T-cell (primary cell): ENCODE data around the gene RILPL1. TPM values are rescaled to one million over a fixed set of nuclear protein-coding genes. Genes with fewer than 3 reads are reported as not detected.
"Not testable (repeated sequence)": the region's sequence is repeated elsewhere in the genome, so short reads cannot be mapped to it uniquely, and the experiment has no call there.

Experiments used
- ATAC-seq, 4 experiments: fragments of 200-7000 bp in 3 of 4; fragments of 150-1000 bp in 1 of 4; cut with Tn5 transposase; replicated peaks in 1 of 4; 1 replicate in 3 of 4; 2 replicates in 1 of 4; pipeline ENCODE4 v1.10.0; 2021; ENCODE audit warnings: moderate library complexity in 3 of 4, mild to moderate bottlenecking in 2 of 4, moderate number of reproducible peaks in 1 of 4
- CTCF ChIA-PET, 2 donors: fragments of 300-600 bp; sonication (Branson Sonifier 250); formaldehyde crosslinking; loops; one replicate each; lab custom pipeline; 2022; ENCODE audit warnings: antibody characterized with exemption in 2 of 2; lab: Charles Lee
- POLR2A ChIA-PET, 2 donors: fragments of 300-600 bp; sonication (Branson Sonifier 250); formaldehyde crosslinking; loops; one replicate each; lab custom pipeline; 2022; ENCODE audit warnings: antibody characterized with exemption in 2 of 2; lab: Charles Lee
- DNase-seq, 35 experiments: peaks; one replicate each; pipeline versions ENCODE4 v3.0.0 to v3.0.0-alpha.2; 2013 to 2023
- H3K27ac ChIP-seq: one replicate; pipeline ENCODE4 v1.5.1; 2013; ENCODE audit warnings: low read length
- H3K27me3 ChIP-seq, 2 experiments: replicated peaks in 1 of 2; 1 replicate in 1 of 2; 2 replicates in 1 of 2; pipeline versions ENCODE4 v1.6.1 to v1.7.0; 2013; ENCODE audit warnings: low read length in 1 of 2, mixed read lengths in 1 of 2; ENCODE audit not compliant: control insufficient read depth in 2 of 2, insufficient read depth in 2 of 2; ENCODE audit errors: extremely low read depth in 1 of 2
- H3K36me3 ChIP-seq, 2 donors: 1 replicate in 1 of 2; 2 replicates in 1 of 2; pipeline versions ENCODE4 v1.6.1 to v1.7.0; 2013; ENCODE audit warnings: low read length in 1 of 2; ENCODE audit not compliant: control insufficient read depth in 2 of 2, insufficient read depth in 1 of 2; ENCODE audit errors: extremely low read depth in 1 of 2
- H3K4me1 ChIP-seq, 2 experiments: 1 replicate in 1 of 2; 2 replicates in 1 of 2; pipeline versions ENCODE4 v1.6.1 to v1.7.0; 2013; ENCODE audit warnings: low read length in 2 of 2, mixed read lengths in 1 of 2; ENCODE audit not compliant: insufficient read depth in 2 of 2, control insufficient read depth in 1 of 2; ENCODE audit errors: extremely low read depth in 1 of 2
- H3K4me3 ChIP-seq, 2 donors: 1 replicate in 1 of 2; 2 replicates in 1 of 2; pipeline versions ENCODE4 v1.5.1 to v1.7.0; 2013; ENCODE audit warnings: mild to moderate bottlenecking in 2 of 2, low read length in 1 of 2, moderate library complexity in 1 of 2; ENCODE audit not compliant: control insufficient read depth in 1 of 2; ENCODE audit errors: extremely low read depth in 1 of 2
- H3K9me3 ChIP-seq: 2 replicates; pipeline ENCODE4 v1.7.0; 2013
- H3K27ac Mint-ChIP-seq, 2 donors: one replicate each; pipeline ENCODE4 v1.8.0; 2020 to 2021; ENCODE audit warnings: mild to moderate bottlenecking in 2 of 2, mixed read lengths in 2 of 2
- H3K27me3 Mint-ChIP-seq, 2 donors: one replicate each; pipeline ENCODE4 v1.8.0; 2021 to 2022; ENCODE audit warnings: mixed read lengths in 2 of 2
- H3K36me3 Mint-ChIP-seq: one replicate; pipeline ENCODE4 v1.8.0; 2021; ENCODE audit warnings: mixed read lengths
- H3K4me1 Mint-ChIP-seq, 3 donors: one replicate each; pipeline ENCODE4 v1.8.0; 2020 to 2022; ENCODE audit warnings: mixed read lengths in 3 of 3, mild to moderate bottlenecking in 1 of 3
- H3K4me3 Mint-ChIP-seq, 3 donors: one replicate each; pipeline ENCODE4 v1.8.0; 2020 to 2022; ENCODE audit warnings: mild to moderate bottlenecking in 3 of 3, mixed read lengths in 3 of 3, moderate library complexity in 3 of 3
- H3K9me3 Mint-ChIP-seq, 3 donors: one replicate each; pipeline ENCODE4 v1.8.0; 2020 to 2022; ENCODE audit warnings: mixed read lengths in 3 of 3
- WGBS: methylation state at CpG from one replicate; pipeline ENCODE4 v1.1.5; 2013; ENCODE audit warnings: missing lambda C conversion rate; ENCODE audit not compliant: insufficient coverage; 5-methylcytosine and 5-hydroxymethylcytosine counted together
- total RNA-seq, 35 experiments: library from RNA in 6 of 35; stranded (reverse) in 6 of 35; fragments of 120-200 nt in 1 of 35; gene quantifications; one replicate each; pipeline versions ENCODE4 v1.2.1 to v1.2.4 and lab custom pipeline; 2013 to 2026

The RILPL1 gene
- total RNA-seq, 5 donors from 2014 or later (not counting 1 experiment from before 2014, with no cell fraction given): 2.8 to 8.9 (median 6.1) TPM

DNA sequence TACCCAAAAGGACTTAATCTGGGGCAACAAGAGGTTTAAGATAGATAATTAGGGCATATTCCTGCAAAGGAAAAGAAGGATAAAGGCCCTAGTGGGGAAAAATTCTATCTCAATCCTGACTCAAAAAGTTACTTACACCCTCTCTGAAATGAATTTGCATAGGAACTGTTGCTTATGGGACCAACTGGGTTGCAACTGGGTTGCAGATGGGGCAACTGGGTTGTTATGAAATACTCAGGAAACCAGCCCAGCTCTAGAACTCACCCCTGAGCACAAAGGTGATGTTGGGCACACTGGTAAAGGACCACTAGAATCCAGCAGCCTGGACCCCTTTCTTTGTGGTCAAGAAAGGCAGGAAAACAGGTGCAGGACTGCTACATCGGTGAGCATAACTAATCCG, 17.2 kb upstream of the RILPL1 start:
- H3K4me1 ChIP-seq: no peaks in the 10 kb centered on the region
- H3K4me3 ChIP-seq: no peak overlapping the region
- Mint-ChIP-seq H3K4me1 (no peaks in the 10 kb centered on the region), H3K27ac (no peak overlapping the region), H3K9me3 (no peaks in the 10 kb centered on the region), H3K27me3 (peaks cover 0 to 7% of the 10 kb centered on the region in 2 donors), H3K4me3 (no peak overlapping the region), H3K36me3 (no peaks in the 10 kb centered on the region)
- no peaks in the 10 kb centered on the region for H3K36me3 ChIP-seq
- POLR2A ChIA-PET: no interaction called here
- WGBS: 86% methylated on average over 2 of the region's 2 CpGs
- H3K27ac ChIP-seq: no peak overlapping the region
- H3K9me3 ChIP-seq: no peaks in the 10 kb centered on the region
- no peak for ATAC-seq
- CTCF ChIA-PET: no interaction called here
- no peak for DNase-seq
- peaks cover 0 to 8% of the 10 kb centered on the region in 2 experiments for H3K27me3 ChIP-seq

DNA sequence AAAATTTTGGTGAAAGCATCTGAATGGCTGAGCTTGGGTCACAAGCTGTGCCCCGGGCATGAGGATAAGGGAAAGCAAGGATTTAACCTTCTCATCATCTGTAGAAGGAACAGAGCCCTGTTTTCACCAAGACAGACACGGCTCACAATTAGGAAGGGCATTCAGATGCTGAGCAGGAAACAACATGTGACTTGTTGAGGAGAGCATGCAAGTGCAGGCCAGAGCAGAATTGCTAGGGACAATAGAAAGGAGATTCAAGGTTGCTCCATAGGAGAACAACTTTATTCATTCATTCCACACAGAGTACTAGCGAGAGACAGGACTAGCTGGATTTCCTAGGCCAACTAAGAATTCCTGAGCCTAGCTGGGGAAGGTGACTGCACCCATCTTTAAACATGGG, 14.6 kb upstream of the RILPL1 start:
- ChIA-PET POLR2A (no interaction called here), CTCF (interaction anchor here in 1 of 2 donors (0.7 kb wide), 1 partner anchor 182 kb away, joined by 9 read pairs; no protein-coding TSS in a partner anchor)
- H3K4me1 ChIP-seq: no peaks in the 10 kb centered on the region
- Mint-ChIP-seq H3K36me3 (no peaks in the 10 kb centered on the region), H3K4me3 (no peak overlapping the region), H3K27me3 (peaks cover 0 to 7% of the 10 kb centered on the region in 2 donors), H3K9me3 (no peaks in the 10 kb centered on the region), H3K4me1 (no peaks in the 10 kb centered on the region), H3K27ac (no peak overlapping the region)
- H3K27me3 ChIP-seq: peaks cover 0 to 8% of the 10 kb centered on the region in 2 experiments
- DNase-seq (no peak), ATAC-seq (no peak)
- no CpG with 5 or more reads among the region's 3 CpGs for WGBS
- H3K4me3 ChIP-seq: no peak overlapping the region
- H3K27ac ChIP-seq: no peak overlapping the region
- H3K9me3 ChIP-seq: no peaks in the 10 kb centered on the region
- H3K36me3 ChIP-seq: no peaks in the 10 kb centered on the region

DNA sequence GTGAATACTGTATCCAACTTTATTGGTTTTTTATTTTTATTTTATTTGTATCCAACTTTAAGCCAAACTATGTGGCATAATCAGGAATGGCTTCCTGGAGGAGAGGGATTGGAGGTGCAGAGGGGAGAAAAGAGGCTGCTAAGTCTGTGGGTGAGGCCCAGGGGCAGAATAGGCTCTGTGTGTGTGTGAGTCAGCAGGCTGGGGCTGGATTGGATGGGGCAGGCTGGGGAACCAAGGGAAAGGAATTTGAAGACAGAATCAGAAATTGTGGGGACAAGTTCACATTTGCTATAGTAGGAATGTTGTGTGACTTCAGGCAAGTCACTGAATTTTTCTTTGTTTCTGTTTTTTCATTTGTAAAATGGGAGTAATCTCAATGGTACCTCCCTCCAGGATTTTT, 12.8 kb upstream of the RILPL1 start:
- Mint-ChIP-seq H3K36me3 (no peaks in the 10 kb centered on the region), H3K4me1 (no peaks in the 10 kb centered on the region), H3K27ac (peak overlapping the region in 1 of 2 donors; percentile 19), H3K4me3 (no peak overlapping the region), H3K9me3 (no peaks in the 10 kb centered on the region), H3K27me3 (peaks cover 0 to 7% of the 10 kb centered on the region in 2 donors)
- POLR2A ChIA-PET: no interaction called here
- peaks cover 0 to 8% of the 10 kb centered on the region in 2 experiments for H3K27me3 ChIP-seq
- H3K4me3 ChIP-seq: no peak overlapping the region
- no peak for DNase-seq
- ATAC-seq: no peak
- H3K27ac ChIP-seq: no peak overlapping the region
- H3K36me3 ChIP-seq: no peaks in the 10 kb centered on the region
- CTCF ChIA-PET: no interaction called here
- H3K4me1 ChIP-seq: no peaks in the 10 kb centered on the region
- no peaks in the 10 kb centered on the region for H3K9me3 ChIP-seq

DNA sequence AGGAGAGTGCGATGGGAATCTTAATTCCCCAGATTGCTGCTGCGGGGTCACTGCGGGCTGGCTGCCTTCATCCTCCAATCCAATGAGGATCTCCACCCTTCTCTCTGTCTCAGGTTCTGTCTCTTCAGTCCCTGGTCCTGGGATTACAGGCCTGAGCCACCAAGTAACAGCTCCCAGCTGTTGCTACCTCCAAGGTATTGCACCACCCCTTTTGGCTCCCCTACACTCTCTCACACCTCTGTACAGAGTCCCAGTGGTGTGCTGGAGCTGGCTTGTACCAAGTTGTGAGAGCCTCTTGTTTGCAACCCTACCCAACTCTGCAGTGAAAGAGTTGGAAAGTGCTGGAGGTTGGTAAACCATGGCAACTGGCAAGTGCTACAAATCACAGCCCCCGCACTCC, 10.0 kb upstream of the RILPL1 start:
- H3K27me3 Mint-ChIP-seq: no peaks in the 10 kb centered on the region
- no peak overlapping the region for H3K27ac Mint-ChIP-seq
- H3K27me3 ChIP-seq: no peaks in the 10 kb centered on the region
- ChIA-PET POLR2A (no interaction called here), CTCF (interaction anchor here in 1 of 2 donors (0.6 kb wide), 1 partner anchor 182 kb away, joined by 3 read pairs; no protein-coding TSS in a partner anchor)
- no peak overlapping the region for H3K27ac ChIP-seq
- DNase-seq (no peak), ATAC-seq (no peak)
- no peaks in the 10 kb centered on the region for H3K4me1 Mint-ChIP-seq
- no peaks in the 10 kb centered on the region for H3K4me1 ChIP-seq
- H3K36me3 ChIP-seq: no peaks in the 10 kb centered on the region
- no CpG with 5 or more reads among the region's 4 CpGs for WGBS
- no peaks in the 10 kb centered on the region for H3K36me3 Mint-ChIP-seq
- H3K4me3 ChIP-seq: no peak overlapping the region
- H3K9me3 ChIP-seq: no peaks in the 10 kb centered on the region
- H3K9me3 Mint-ChIP-seq: no peaks in the 10 kb centered on the region
- no peak overlapping the region for H3K4me3 Mint-ChIP-seq

DNA sequence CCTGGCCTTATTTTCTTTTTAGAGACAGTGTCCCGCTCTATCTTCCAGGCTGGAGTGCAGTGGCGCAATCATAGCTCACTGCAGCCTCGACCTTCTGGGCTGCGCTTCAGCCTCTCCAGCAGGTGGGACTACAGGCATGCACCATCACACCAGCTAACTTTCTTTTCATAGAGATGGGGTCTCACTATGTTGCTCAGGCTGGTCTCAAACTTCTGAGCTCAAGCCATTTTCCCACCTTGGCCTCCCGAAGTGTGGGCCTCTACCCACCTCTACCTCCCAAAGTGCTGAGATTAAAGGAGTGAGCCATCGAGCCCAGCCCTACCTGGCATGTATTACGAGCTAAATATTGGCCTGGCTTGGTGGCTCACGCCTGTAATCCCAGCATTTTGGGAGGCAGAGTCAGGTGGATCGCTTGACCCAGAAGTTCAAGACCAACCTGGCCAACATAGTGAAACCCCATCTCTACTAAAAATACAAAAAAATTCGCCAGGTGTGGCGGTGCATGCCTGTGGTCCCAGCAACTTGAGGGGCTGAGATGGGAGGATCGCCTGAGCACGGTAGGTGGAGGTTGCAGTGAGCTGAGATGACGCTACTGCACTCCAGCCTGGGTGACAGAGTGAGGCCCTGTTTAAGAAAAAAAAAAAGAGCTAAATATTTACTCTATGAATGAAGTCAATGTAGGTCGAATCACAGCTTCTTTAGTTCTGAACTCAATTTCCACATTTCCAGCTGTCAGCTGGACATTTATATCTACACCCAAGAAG, 7.6 kb upstream of the RILPL1 start:
- CTCF ChIA-PET: interaction anchor here in 1 of 2 donors (0.7 kb wide), 1 partner anchor 9 kb away, joined by 4 read pairs; no protein-coding TSS in a partner anchor
- no peak overlapping the region for H3K4me3 ChIP-seq
- no peaks in the 10 kb centered on the region for H3K36me3 ChIP-seq
- Mint-ChIP-seq H3K27me3 (no peaks in the 10 kb centered on the region), H3K9me3 (no peaks in the 10 kb centered on the region), H3K36me3 (no peaks in the 10 kb centered on the region), H3K4me1 (no peaks in the 10 kb centered on the region), H3K4me3 (no peak overlapping the region), H3K27ac (no peak overlapping the region)
- H3K4me1 ChIP-seq: no peaks in the 10 kb centered on the region
- POLR2A ChIA-PET: no interaction called here
- no peak for ATAC-seq
- H3K27me3 ChIP-seq: no peaks in the 10 kb centered on the region
- WGBS: 79% methylated on average over 6 of the region's 15 CpGs
- no peak for DNase-seq
- no peak overlapping the region for H3K27ac ChIP-seq
- no peaks in the 10 kb centered on the region for H3K9me3 ChIP-seq

DNA sequence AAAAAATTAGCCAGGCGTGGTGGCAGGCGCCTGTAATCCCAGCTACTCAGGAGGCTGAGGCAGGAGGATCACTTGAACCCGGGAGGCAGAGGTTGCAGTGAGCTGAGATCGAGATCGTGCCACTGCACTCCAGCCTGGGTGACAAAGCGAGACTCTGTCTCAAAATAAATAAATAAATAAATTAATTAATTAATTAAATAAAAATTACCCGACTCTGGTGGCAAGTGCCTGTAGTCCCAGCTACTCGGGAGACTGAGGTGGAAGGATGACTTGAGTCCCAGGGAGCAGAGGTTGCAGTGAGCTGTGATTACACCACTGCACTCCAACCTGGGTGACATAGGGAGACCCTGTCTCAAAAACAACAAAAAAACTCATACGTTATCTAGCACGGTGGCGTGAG, 2.4 kb upstream of the RILPL1 start:
- POLR2A ChIA-PET, H3K36me3 Mint-ChIP-seq, H3K27ac ChIP-seq, H3K4me3 ChIP-seq, H3K9me3 Mint-ChIP-seq, ATAC-seq, DNase-seq, H3K36me3 ChIP-seq, H3K27ac Mint-ChIP-seq, H3K9me3 ChIP-seq, H3K27me3 Mint-ChIP-seq, H3K27me3 ChIP-seq: not testable (repeated sequence)
- H3K4me3 Mint-ChIP-seq: peak overlapping the region in 2 of 3 donors; percentile 28 to 41
- CTCF ChIA-PET: interaction anchor here in 1 of 2 donors (0.6 kb wide), 1 partner anchor 67 kb away, joined by 6 read pairs; no protein-coding TSS in a partner anchor
- no CpG with 5 or more reads among the region's 11 CpGs for WGBS
- H3K4me1 Mint-ChIP-seq: peaks cover 14 to 20% (median 19%) of the 10 kb centered on the region in 3 donors
- peaks cover 10 to 22% of the 10 kb centered on the region in 2 experiments for H3K4me1 ChIP-seq
